Measurements from ENCODE around the gene GCNT1. TPM values are rescaled to one million over a fixed set of nuclear protein-coding genes. Genes with fewer than 3 reads are reported as not detected.

Gene GCNT1
- total and polyA plus RNA-seq, 2 of the 13 experiments (the other 11 are each of a cell fraction or from before 2014, with no cell fraction given): 0.55 to 1.7 TPM

DNA sequence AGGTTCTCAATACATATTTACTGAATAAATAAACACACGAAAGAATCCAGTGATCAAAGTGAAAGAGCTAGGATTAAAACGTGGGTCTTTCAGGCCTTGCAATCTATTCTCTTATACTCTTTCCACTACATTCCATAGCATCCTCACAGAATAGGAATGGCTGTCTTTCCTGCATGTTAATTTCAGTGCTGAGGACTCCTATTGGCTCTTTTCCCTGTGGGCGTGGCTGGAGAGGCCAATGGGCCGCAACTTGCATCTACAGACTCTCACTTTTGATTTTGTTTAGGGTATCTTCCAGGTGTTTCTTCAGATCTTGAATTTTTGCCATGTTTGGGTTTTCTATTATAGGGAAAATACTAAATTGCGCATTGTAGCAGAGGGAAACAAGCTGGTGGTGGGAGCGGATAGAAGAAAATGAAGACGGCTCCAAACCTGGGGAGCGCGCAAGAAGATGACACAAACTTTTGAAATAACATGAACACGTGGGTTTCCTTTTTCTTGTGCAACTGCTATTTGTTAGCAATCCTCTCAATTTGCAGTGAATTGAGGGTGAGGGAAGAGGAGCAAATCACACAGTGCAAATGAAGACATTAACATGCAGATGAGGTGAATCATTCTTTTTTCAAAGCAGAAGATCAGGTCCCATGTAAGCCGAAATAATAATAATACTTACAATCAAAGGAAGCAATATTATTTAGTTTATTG is 93.9 kb downstream of the GCNT1 start:
- no TSS peak for BruUV-seq (replicated peaks)
- Histone ChIP-seq H3K4me1 (ENCODE audit: insufficient read depth, low read length) (no peaks in the 10 kb centered on the region), H3K4me3 (replicated peaks in 1 of 3; ENCODE audit: insufficient read depth in 1 of 3, low read depth in 2 of 3, low read length in 3 of 3) (no peak overlapping the region), H3K9ac (ENCODE audit: insufficient read depth, low read depth, low read length) (no peak overlapping the region), H3K27ac (ENCODE audit: extremely low read length, insufficient read depth, low read length) (no peak overlapping the region), H3K36me3 (replicated peaks in 1 of 2; ENCODE audit: control insufficient read depth in 1 of 2, insufficient read depth in 2 of 2, low read length in 2 of 2) (no peaks in the 10 kb centered on the region), H3K27me3 (ENCODE audit: control insufficient read depth in 1 of 2, insufficient read depth in 2 of 2, low read length in 2 of 2) (no peaks in the 10 kb centered on the region), H3K9me3 (ENCODE audit: low read length) (no peaks in the 10 kb centered on the region), H3K4me2 (ENCODE audit: low read depth, low read length) (no peak overlapping the region), H3K79me2 (ENCODE audit: insufficient read depth, low read length) (no peaks in the 10 kb centered on the region), H4K20me1 (ENCODE audit: insufficient read depth, low read length) (no peaks in the 10 kb centered on the region), H2AFZ (ENCODE audit: low read length) (no peak overlapping the region)
- DNase-seq (ENCODE audit: low spot score): no peak
- no peak for FAIRE-seq
- POLR2A ChIA-PET: no interaction called here
- intact Hi-C loops (cut with micrococcal nuclease; ENCODE audit: unreplicated experiment) (no loop called here), in situ Hi-C loops (cut with HindIII; ENCODE audit: extremely low pct_ligation_motif_present, low pct_unique_long_range_greater_than_20kb) (no loop called here)
- CTCF ChIA-PET (ENCODE audit: low intra/inter-chr PET ratio, low total read pairs): no interaction called here
- no peak for ATAC-seq
- WGBS (ENCODE audit: low lambda C conversion rate): 49% methylated on average over 11 of the region's 11 CpGs
- TF ChIP-seq, protein P1, sequence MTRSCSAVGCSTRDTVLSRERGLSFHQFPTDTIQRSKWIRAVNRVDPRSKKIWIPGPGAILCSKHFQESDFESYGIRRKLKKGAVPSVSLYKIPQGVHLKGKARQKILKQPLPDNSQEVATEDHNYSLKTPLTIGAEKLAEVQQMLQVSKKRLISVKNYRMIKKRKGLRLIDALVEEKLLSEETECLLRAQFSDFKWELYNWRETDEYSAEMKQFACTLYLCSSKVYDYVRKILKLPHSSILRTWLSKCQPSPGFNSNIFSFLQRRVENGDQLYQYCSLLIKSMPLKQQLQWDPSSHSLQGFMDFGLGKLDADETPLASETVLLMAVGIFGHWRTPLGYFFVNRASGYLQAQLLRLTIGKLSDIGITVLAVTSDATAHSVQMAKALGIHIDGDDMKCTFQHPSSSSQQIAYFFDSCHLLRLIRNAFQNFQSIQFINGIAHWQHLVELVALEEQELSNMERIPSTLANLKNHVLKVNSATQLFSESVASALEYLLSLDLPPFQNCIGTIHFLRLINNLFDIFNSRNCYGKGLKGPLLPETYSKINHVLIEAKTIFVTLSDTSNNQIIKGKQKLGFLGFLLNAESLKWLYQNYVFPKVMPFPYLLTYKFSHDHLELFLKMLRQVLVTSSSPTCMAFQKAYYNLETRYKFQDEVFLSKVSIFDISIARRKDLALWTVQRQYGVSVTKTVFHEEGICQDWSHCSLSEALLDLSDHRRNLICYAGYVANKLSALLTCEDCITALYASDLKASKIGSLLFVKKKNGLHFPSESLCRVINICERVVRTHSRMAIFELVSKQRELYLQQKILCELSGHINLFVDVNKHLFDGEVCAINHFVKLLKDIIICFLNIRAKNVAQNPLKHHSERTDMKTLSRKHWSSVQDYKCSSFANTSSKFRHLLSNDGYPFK (CRISPR knock-in tag; IDR thresholded peaks at IDR 0.05; ENCODE audit: borderline replicate concordance): no peak
- TF ChIP-seq ZNF572 (CRISPR knock-in tag; IDR thresholded peaks at IDR 0.05): no peak
- TF ChIP-seq, protein P2, sequence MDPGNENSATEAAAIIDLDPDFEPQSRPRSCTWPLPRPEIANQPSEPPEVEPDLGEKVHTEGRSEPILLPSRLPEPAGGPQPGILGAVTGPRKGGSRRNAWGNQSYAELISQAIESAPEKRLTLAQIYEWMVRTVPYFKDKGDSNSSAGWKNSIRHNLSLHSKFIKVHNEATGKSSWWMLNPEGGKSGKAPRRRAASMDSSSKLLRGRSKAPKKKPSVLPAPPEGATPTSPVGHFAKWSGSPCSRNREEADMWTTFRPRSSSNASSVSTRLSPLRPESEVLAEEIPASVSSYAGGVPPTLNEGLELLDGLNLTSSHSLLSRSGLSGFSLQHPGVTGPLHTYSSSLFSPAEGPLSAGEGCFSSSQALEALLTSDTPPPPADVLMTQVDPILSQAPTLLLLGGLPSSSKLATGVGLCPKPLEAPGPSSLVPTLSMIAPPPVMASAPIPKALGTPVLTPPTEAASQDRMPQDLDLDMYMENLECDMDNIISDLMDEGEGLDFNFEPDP (CRISPR knock-in tag; conservative IDR thresholded peaks at IDR 0.05): no peak
- no peak for TF ChIP-seq ZZZ3 (CRISPR knock-in tag; IDR thresholded peaks at IDR 0.05; ENCODE audit: borderline replicate concordance)
- TF ChIP-seq ZNF317 (CRISPR knock-in tag; IDR thresholded peaks at IDR 0.05): no peak
- no peak for TF ChIP-seq NCOA2 (CRISPR knock-in tag; IDR thresholded peaks at IDR 0.05)
- no peak for TF ChIP-seq MEIS1 (CRISPR knock-in tag; IDR thresholded peaks at IDR 0.05; ENCODE audit: borderline replicate concordance)
- TF ChIP-seq ZNF652 (CRISPR knock-in tag; IDR thresholded peaks at IDR 0.05; ENCODE audit: borderline replicate concordance, low read depth): no peak
- no peak for TF ChIP-seq AKAP8 (CRISPR knock-in tag; IDR thresholded peaks at IDR 0.05)
- TF ChIP-seq CENPT (CRISPR knock-in tag; IDR thresholded peaks at IDR 0.05; ENCODE audit: low read depth): no peak
- TF ChIP-seq, protein P3, sequence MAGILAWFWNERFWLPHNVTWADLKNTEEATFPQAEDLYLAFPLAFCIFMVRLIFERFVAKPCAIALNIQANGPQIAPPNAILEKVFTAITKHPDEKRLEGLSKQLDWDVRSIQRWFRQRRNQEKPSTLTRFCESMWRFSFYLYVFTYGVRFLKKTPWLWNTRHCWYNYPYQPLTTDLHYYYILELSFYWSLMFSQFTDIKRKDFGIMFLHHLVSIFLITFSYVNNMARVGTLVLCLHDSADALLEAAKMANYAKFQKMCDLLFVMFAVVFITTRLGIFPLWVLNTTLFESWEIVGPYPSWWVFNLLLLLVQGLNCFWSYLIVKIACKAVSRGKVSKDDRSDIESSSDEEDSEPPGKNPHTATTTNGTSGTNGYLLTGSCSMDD (CRISPR knock-in tag; IDR thresholded peaks at IDR 0.05): no peak
- no peak for TF ChIP-seq RFXAP (CRISPR knock-in tag; IDR thresholded peaks at IDR 0.05; ENCODE audit: borderline replicate concordance)
- no peak for TF ChIP-seq MTA1 (CRISPR knock-in tag; IDR thresholded peaks at IDR 0.05; ENCODE audit: borderline replicate concordance)
- TF ChIP-seq, protein P4, sequence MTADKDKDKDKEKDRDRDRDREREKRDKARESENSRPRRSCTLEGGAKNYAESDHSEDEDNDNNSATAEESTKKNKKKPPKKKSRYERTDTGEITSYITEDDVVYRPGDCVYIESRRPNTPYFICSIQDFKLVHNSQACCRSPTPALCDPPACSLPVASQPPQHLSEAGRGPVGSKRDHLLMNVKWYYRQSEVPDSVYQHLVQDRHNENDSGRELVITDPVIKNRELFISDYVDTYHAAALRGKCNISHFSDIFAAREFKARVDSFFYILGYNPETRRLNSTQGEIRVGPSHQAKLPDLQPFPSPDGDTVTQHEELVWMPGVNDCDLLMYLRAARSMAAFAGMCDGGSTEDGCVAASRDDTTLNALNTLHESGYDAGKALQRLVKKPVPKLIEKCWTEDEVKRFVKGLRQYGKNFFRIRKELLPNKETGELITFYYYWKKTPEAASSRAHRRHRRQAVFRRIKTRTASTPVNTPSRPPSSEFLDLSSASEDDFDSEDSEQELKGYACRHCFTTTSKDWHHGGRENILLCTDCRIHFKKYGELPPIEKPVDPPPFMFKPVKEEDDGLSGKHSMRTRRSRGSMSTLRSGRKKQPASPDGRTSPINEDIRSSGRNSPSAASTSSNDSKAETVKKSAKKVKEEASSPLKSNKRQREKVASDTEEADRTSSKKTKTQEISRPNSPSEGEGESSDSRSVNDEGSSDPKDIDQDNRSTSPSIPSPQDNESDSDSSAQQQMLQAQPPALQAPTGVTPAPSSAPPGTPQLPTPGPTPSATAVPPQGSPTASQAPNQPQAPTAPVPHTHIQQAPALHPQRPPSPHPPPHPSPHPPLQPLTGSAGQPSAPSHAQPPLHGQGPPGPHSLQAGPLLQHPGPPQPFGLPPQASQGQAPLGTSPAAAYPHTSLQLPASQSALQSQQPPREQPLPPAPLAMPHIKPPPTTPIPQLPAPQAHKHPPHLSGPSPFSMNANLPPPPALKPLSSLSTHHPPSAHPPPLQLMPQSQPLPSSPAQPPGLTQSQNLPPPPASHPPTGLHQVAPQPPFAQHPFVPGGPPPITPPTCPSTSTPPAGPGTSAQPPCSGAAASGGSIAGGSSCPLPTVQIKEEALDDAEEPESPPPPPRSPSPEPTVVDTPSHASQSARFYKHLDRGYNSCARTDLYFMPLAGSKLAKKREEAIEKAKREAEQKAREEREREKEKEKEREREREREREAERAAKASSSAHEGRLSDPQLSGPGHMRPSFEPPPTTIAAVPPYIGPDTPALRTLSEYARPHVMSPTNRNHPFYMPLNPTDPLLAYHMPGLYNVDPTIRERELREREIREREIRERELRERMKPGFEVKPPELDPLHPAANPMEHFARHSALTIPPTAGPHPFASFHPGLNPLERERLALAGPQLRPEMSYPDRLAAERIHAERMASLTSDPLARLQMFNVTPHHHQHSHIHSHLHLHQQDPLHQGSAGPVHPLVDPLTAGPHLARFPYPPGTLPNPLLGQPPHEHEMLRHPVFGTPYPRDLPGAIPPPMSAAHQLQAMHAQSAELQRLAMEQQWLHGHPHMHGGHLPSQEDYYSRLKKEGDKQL (CRISPR knock-in tag; IDR thresholded peaks at IDR 0.05; ENCODE audit: low read depth): no peak
